ENCODE results near the gene SMC5. TPM values are rescaled to one million over a fixed set of nuclear protein-coding genes. Genes with fewer than 3 reads are reported as not detected.

SMC5 gene
- polyA plus RNA-seq, 1 of the 3 experiments (the other 2 are of a cell fraction): 5.3 TPM

GRCh38 chr9:70262366-70262765 is 3.6 kb downstream of the SMC5 start:
- peaks cover 16 to 18% of the 10 kb centered on the region in 2 experiments; a peak in 3 of 4 replicates for H3K4me1 ChIP-seq (ENCODE audit: control insufficient read depth in 1 of 2, insufficient read depth in 2 of 2, low read depth in 1 of 2, low read length in 1 of 2)
- CTCF ChIA-PET: interaction anchor here (1.6 kb wide), 1 partner anchor 22 kb away, joined by 3 read pairs; no protein-coding TSS in a partner anchor
- DNase-seq: no peak
- peaks cover 94% of the 10 kb centered on the region for H3K79me2 ChIP-seq (ENCODE audit: insufficient read depth)
- WGBS (ENCODE audit: low lambda C conversion rate): 97% methylated on average over 2 of the region's 2 CpGs
- no peaks in the 10 kb centered on the region for H3K9me3 ChIP-seq
- POLR2A ChIA-PET: interaction anchor here (0.5 kb wide), 1 partner anchor 189 kb away, joined by 3 read pairs; no protein-coding TSS in a partner anchor
- H3K27me3 ChIP-seq (ENCODE audit: insufficient read depth): no peaks in the 10 kb centered on the region
- no peaks in the 10 kb centered on the region for H3K9me2 ChIP-seq
- no peak overlapping the region for H2AFZ ChIP-seq (ENCODE audit: low read depth)
- TF ChIP-seq SMC3 (IDR thresholded peaks at IDR 0.05; ENCODE audit: low read depth, low read length) (no peak), EZH2phosphoT487 (IDR thresholded peaks at IDR 0.05; ENCODE audit: borderline replicate concordance, low read depth) (no peak), RCOR1 (IDR thresholded peaks at IDR 0.05; ENCODE audit: low read length) (no peak), MEF2A (IDR thresholded peaks at IDR 0.05; ENCODE audit: borderline replicate concordance, low read depth) (no peak), ZBTB33 (IDR thresholded peaks at IDR 0.05; ENCODE audit: borderline replicate concordance, low read depth) (no peak), NFIC (IDR thresholded peaks at IDR 0.05; ENCODE audit: borderline replicate concordance) (no peak), YY1 (IDR thresholded peaks at IDR 0.05; ENCODE audit: low read depth) (no peak), REST (IDR thresholded peaks at IDR 0.05; ENCODE audit: low read depth, low read length) (no peak), MXI1 (IDR thresholded peaks at IDR 0.05; ENCODE audit: low read depth, low read length) (no peak), JUND (IDR thresholded peaks at IDR 0.05) (no peak), MAX (IDR thresholded peaks at IDR 0.05; ENCODE audit: low read depth) (no peak), FOXM1 (IDR thresholded peaks at IDR 0.05; ENCODE audit: low read depth) (no peak), GABPA (IDR thresholded peaks at IDR 0.05; ENCODE audit: low read depth) (no peak), ELF1 (IDR thresholded peaks at IDR 0.05) (no peak), IRF3 (IDR thresholded peaks at IDR 0.05; ENCODE audit: low read depth, low read length) (no peak), SIN3A (IDR thresholded peaks at IDR 0.05; ENCODE audit: borderline replicate concordance, low read depth, low read length) (no peak), RXRA (IDR thresholded peaks at IDR 0.05; ENCODE audit: borderline replicate concordance, low read depth) (no peak)
- TF ChIP-seq, protein P1, sequence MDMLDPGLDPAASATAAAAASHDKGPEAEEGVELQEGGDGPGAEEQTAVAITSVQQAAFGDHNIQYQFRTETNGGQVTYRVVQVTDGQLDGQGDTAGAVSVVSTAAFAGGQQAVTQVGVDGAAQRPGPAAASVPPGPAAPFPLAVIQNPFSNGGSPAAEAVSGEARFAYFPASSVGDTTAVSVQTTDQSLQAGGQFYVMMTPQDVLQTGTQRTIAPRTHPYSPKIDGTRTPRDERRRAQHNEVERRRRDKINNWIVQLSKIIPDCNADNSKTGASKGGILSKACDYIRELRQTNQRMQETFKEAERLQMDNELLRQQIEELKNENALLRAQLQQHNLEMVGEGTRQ (IDR thresholded peaks at IDR 0.05; ENCODE audit: borderline replicate concordance, low read depth, low read length): no peak
- no peak overlapping the region; a peak in 1 of 4 replicates for H3K27ac ChIP-seq (ENCODE audit: low read depth in 2 of 2, low read length in 1 of 2)
- H3K4me2 ChIP-seq: peak overlapping the region; percentile 0; the same call in 1 of the 2 replicates
- H3K36me3 ChIP-seq (replicated peaks in 1 of 2; ENCODE audit: control insufficient read depth in 1 of 2, insufficient read depth in 2 of 2, low read length in 1 of 2): peaks cover 56 to 74% of the 10 kb centered on the region in 2 experiments
- peaks cover 12% of the 10 kb centered on the region for H3F3A ChIP-seq (replicated peaks; ENCODE audit: insufficient read depth)
- H3K9ac ChIP-seq: no peak overlapping the region
- no peak overlapping the region for H3K4me3 ChIP-seq (ENCODE audit: low read depth in 2 of 2, low read length in 1 of 2)
- H4K20me1 ChIP-seq (ENCODE audit: insufficient read depth): peaks cover 39% of the 10 kb centered on the region
